HepG2 (cell line): ENCODE results near the gene TNP2. TPM values are rescaled to one million over a fixed set of nuclear protein-coding genes. Genes with fewer than 3 reads are reported as not detected.
A peak's percentile ranks its signal among the peaks of the same experiment; 100 is the strongest.

Source experiments
- HMG20B ChIP-seq: conservative IDR thresholded peaks from 2 replicates; pipeline ENCODE4 v1.6.1; 2016; ENCODE audit warnings: missing genetic modification reagents, missing compliant biosample characterization
- ISL2 ChIP-seq: sonication (generic); formaldehyde crosslinking; IDR thresholded peaks from 2 replicates; pipeline ENCODE4 v1.5.0; 2020; ENCODE audit warnings: missing genetic modification reagents
- KLF11 ChIP-seq: IDR thresholded peaks from 2 replicates; pipeline ENCODE4 v1.6.1; 2016; ENCODE audit warnings: missing compliant biosample characterization
- PATZ1 ChIP-seq: sonication (generic); formaldehyde crosslinking; IDR thresholded peaks from 2 replicates; pipeline ENCODE4 v1.4.0; 2020; ENCODE audit warnings: missing genetic modification reagents
- PBX2 ChIP-seq: IDR thresholded peaks from 2 replicates; pipeline ENCODE4 v1.6.1; 2016; ENCODE audit warnings: control low read depth
- RNF2 ChIP-seq: fragments of 450-650 bp; conservative IDR thresholded peaks from 2 replicates; pipeline ENCODE4 v1.6.1; 2016; ENCODE audit warnings: low read depth
- ZBTB37 ChIP-seq: sonication (generic); formaldehyde crosslinking; IDR thresholded peaks from 2 replicates; pipeline ENCODE4 v1.4.0; 2020; ENCODE audit warnings: mild to moderate bottlenecking, missing genetic modification reagents
- ZNF12 ChIP-seq: sonication (generic); formaldehyde crosslinking; IDR thresholded peaks from 2 replicates; pipeline ENCODE4 v1.5.0; 2020; ENCODE audit warnings: missing genetic modification reagents
- ZNF263 ChIP-seq: sonication (generic); formaldehyde crosslinking; IDR thresholded peaks from 2 replicates; pipeline ENCODE4 v1.4.0; 2020; ENCODE audit warnings: missing genetic modification reagents
- ZNF362 ChIP-seq: sonication (generic); formaldehyde crosslinking; IDR thresholded peaks from 2 replicates; pipeline ENCODE4 v1.4.0; 2020; ENCODE audit warnings: missing genetic modification reagents, mild to moderate bottlenecking, borderline replicate concordance
- ZNF446 ChIP-seq: sonication (generic); formaldehyde crosslinking; IDR thresholded peaks from 2 replicates; pipeline ENCODE4 v1.5.0; 2020; ENCODE audit warnings: mild to moderate bottlenecking, missing genetic modification reagents
- ZNF616 ChIP-seq: sonication (generic); formaldehyde crosslinking; IDR thresholded peaks from 2 replicates; pipeline ENCODE4 v1.5.0; 2020; ENCODE audit warnings: low read depth, mild to moderate bottlenecking, missing genetic modification reagents
- ZNF710 ChIP-seq: sonication (generic); formaldehyde crosslinking; IDR thresholded peaks from 2 replicates; pipeline ENCODE4 v1.5.0; 2020; ENCODE audit warnings: mild to moderate bottlenecking, missing genetic modification reagents, borderline replicate concordance
- polyA plus RNA-seq, 8 experiments: library from polyadenylated mRNA; depleted of rRNA in 3 of 8; stranded (reverse) in 7 of 8; unstranded in 1 of 8; fragments of >200 nt; fragmentation: Illumina TruSeq in 4 of 8; extraction: Trizol in 4 of 8; gene quantifications; 2 replicates each; pipeline versions ENCODE4 v1.2.1 to v1.2.3, GENCODE V29; 2011 to 2016; ENCODE audit warnings: low read depth in 4 of 8, missing spikeins in 1 of 8, mixed read lengths in 1 of 8; ENCODE audit not compliant: insufficient read depth in 1 of 8
- total RNA-seq, 5 experiments: library from RNA; depleted of rRNA; stranded (reverse); fragments of >200 nt; fragmentation: Illumina TruSeq; extraction: Trizol; gene quantifications; 2 replicates each; pipeline ENCODE4 v1.2.3, GENCODE V29; 2016; ENCODE audit warnings: low read depth in 1 of 5

TNP2 gene
- total and polyA plus RNA-seq, 2 of the 13 experiments (the other 11 are each of a cell fraction or from before 2014, with no cell fraction given) = not detected

GRCh38 chr16:11309895-11310633, 40.9 kb upstream of the TNP2 start (continued):
- TF ChIP-seq KLF11 = 0 out of 2 replicates have a peak, but pooled peaks have one; percentile 60
- no peak for TF ChIP-seq RNF2
- peak; percentile 20; the same call in 1 of the 2 replicates for TF ChIP-seq ISL2
- TF ChIP-seq PBX2 (CRISPR knock-in tag) = no peak
- peak; percentile 93 for TF ChIP-seq ZNF710
- TF ChIP-seq ZNF12 (CRISPR knock-in tag) = peak; percentile 15; the same call in 1 of the 2 replicates
- no peak for TF ChIP-seq HMG20B
- TF ChIP-seq ZNF362 (CRISPR knock-in tag) = 0 out of 2 replicates have a peak, but pooled peaks have one; percentile 11
- no peak for TF ChIP-seq ZNF446 (CRISPR knock-in tag)
- peak; percentile 67; the same call in 1 of the 2 replicates for TF ChIP-seq ZNF263 (CRISPR knock-in tag)
- 0 out of 2 replicates have a peak, but pooled peaks have one; percentile 52 for TF ChIP-seq PATZ1 (CRISPR knock-in tag)
- no peak for TF ChIP-seq ZBTB37 (CRISPR knock-in tag)
- peak; percentile 66; the same call in 1 of the 2 replicates for TF ChIP-seq ZNF616
